OCI-LY1 (cell line): Measurements from ENCODE around the gene NOP53.

Experiments used
- H2AFZ ChIP-seq: fragments of 200-600 bp; sonication (generic), shearing (Covaris generic); 2 replicates; pipeline ENCODE4 v1.6.0; 2014; ENCODE audit warnings: antibody characterized with exemption, mild to moderate bottlenecking, low read length
- H3F3A ChIP-seq: fragments of 200-600 bp; sonication (generic), shearing (Covaris generic); 2 replicates; pipeline ENCODE4 v1.6.0; 2014; ENCODE audit warnings: mild to moderate bottlenecking, antibody characterized with exemption, low read length, moderate library complexity; ENCODE audit not compliant: insufficient read depth
- H3K27ac ChIP-seq: fragments of 200-600 bp; sonication (generic); 2 replicates; pipeline ENCODE4 v1.5.1; 2014; ENCODE audit warnings: low read length, mixed run types, mild to moderate bottlenecking, low read depth; ENCODE audit not compliant: poor library complexity, severe bottlenecking
- H3K27me3 ChIP-seq: fragments of 200-600 bp; sonication (generic); 2 replicates; pipeline ENCODE4 v1.6.0; 2014; ENCODE audit warnings: antibody characterized with exemption, mild to moderate bottlenecking, low read length, moderate library complexity; ENCODE audit not compliant: insufficient read depth
- H3K36me3 ChIP-seq: fragments of 200-600 bp; sonication (generic); 2 replicates; pipeline ENCODE4 v1.6.1; 2014; ENCODE audit warnings: mild to moderate bottlenecking, antibody characterized with exemption, low read length, moderate library complexity, mixed read lengths; ENCODE audit not compliant: insufficient read depth
- H3K4me1 ChIP-seq: fragments of 200-600 bp; sonication (generic); 2 replicates; pipeline ENCODE4 v1.5.1; 2014; ENCODE audit warnings: mild to moderate bottlenecking, low read length, moderate library complexity; ENCODE audit not compliant: insufficient read depth, severe bottlenecking
- H3K4me2 ChIP-seq: fragments of 200-600 bp; sonication (generic), shearing (Covaris generic); 2 replicates; pipeline ENCODE4 v1.6.1; 2014; ENCODE audit warnings: low read length
- H3K4me3 ChIP-seq: fragments of 200-600 bp; sonication (generic); 2 replicates; pipeline ENCODE4 v1.5.1; 2014; ENCODE audit warnings: low read length, low read depth, mild to moderate bottlenecking, mixed read lengths; ENCODE audit not compliant: poor library complexity, severe bottlenecking
- H3K79me2 ChIP-seq: fragments of 200-600 bp; shearing (Covaris generic); 2 replicates; pipeline ENCODE4 v1.6.1; 2016; ENCODE audit warnings: mixed run types, low read length, mixed read lengths; ENCODE audit not compliant: insufficient read depth
- H3K9ac ChIP-seq: fragments of 200-600 bp; sonication (generic), shearing (Covaris generic); 2 replicates; pipeline ENCODE4 v1.6.1; 2014; ENCODE audit warnings: mild to moderate bottlenecking, low read length, mixed read lengths
- H3K9me2 ChIP-seq: fragments of 200-600 bp; sonication (generic), shearing (Covaris generic); 2 replicates; pipeline ENCODE4 v1.6.1; 2014; ENCODE audit warnings: low read depth, mild to moderate bottlenecking, low read length, mixed read lengths
- H3K9me3 ChIP-seq: fragments of 200-600 bp; shearing (Covaris generic); 2 replicates; pipeline ENCODE4 v1.6.1; 2014; ENCODE audit warnings: low read length, mixed read lengths
- H4K20me1 ChIP-seq: fragments of 200-600 bp; sonication (generic), shearing (Covaris generic); 2 replicates; pipeline ENCODE4 v1.6.0; 2016; ENCODE audit warnings: mild to moderate bottlenecking, low read length; ENCODE audit not compliant: insufficient read depth
- EZH2 ChIP-seq: fragments of 200-600 bp; sonication (generic), shearing (Covaris generic); IDR thresholded peaks from 2 replicates; pipeline ENCODE4 v1.8.0; 2017; ENCODE audit warnings: borderline replicate concordance, mixed run types, mild to moderate bottlenecking, antibody characterized with exemption, low read length, moderate library complexity, mixed read lengths
- TF ChIP-seq, protein P1 (sequence below): fragments of 200-600 bp; sonication (generic), shearing (Covaris generic); IDR thresholded peaks from 2 replicates; pipeline ENCODE4 v1.5.1; 2017; ENCODE audit warnings: mild to moderate bottlenecking, antibody characterized with exemption, low read length, moderate library complexity, mixed read lengths

The NOP53 gene

DNA sequence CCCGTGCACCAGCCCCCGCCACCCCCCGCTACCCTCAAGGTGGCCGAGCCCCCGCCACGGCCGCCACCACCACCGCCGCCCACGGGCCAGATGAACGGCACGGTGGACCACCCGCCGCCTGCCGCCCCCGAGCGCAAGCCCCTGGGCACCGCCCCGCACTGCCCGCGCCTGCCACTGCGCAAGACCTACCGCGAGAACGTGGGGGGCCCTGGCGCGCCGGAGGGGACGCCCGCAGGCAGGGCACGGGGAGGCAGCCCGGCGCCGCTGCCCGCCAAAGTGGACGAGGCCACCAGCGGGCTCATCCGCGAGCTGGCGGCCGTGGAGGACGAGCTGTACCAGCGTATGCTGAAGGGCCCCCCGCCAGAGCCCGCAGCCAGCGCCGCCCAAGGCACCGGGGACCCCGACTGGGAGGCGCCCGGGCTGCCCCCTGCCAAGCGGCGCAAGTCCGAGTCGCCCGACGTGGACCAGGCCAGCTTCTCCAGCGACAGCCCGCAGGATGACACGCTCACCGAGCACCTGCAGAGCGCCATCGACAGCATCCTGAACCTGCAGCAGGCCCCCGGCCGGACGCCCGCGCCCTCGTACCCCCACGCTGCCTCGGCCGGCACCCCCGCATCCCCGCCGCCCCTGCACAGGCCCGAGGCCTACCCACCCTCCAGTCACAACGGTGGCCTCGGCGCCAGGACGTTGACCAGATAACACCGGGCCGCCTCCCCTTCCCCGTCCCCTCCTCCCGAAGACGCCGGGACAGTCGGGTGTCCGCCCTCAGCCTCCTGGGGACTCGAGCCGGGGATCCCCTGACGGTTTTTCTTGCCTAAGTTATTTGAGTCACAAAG is 43.4 kb upstream of the NOP53 start:
- no peak overlapping the region for H2AFZ ChIP-seq
- no peak overlapping the region for H3K27ac ChIP-seq
- H3K79me2 ChIP-seq = no peaks in the 10 kb centered on the region
- H3K36me3 ChIP-seq = peaks cover 19% of the 10 kb centered on the region
- no peaks in the 10 kb centered on the region for H3K9me2 ChIP-seq
- no peaks in the 10 kb centered on the region for H3F3A ChIP-seq
- peaks cover 17% of the 10 kb centered on the region for H3K4me1 ChIP-seq
- no peak overlapping the region for H3K9ac ChIP-seq
- H4K20me1 ChIP-seq = no peaks in the 10 kb centered on the region
- TF ChIP-seq, protein P1, sequence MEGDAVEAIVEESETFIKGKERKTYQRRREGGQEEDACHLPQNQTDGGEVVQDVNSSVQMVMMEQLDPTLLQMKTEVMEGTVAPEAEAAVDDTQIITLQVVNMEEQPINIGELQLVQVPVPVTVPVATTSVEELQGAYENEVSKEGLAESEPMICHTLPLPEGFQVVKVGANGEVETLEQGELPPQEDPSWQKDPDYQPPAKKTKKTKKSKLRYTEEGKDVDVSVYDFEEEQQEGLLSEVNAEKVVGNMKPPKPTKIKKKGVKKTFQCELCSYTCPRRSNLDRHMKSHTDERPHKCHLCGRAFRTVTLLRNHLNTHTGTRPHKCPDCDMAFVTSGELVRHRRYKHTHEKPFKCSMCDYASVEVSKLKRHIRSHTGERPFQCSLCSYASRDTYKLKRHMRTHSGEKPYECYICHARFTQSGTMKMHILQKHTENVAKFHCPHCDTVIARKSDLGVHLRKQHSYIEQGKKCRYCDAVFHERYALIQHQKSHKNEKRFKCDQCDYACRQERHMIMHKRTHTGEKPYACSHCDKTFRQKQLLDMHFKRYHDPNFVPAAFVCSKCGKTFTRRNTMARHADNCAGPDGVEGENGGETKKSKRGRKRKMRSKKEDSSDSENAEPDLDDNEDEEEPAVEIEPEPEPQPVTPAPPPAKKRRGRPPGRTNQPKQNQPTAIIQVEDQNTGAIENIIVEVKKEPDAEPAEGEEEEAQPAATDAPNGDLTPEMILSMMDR = no peak
- no peak for TF ChIP-seq EZH2
- H3K27me3 ChIP-seq = no peaks in the 10 kb centered on the region
- H3K4me2 ChIP-seq = no peak overlapping the region
- no peak overlapping the region for H3K4me3 ChIP-seq
- no peaks in the 10 kb centered on the region for H3K9me3 ChIP-seq

DNA sequence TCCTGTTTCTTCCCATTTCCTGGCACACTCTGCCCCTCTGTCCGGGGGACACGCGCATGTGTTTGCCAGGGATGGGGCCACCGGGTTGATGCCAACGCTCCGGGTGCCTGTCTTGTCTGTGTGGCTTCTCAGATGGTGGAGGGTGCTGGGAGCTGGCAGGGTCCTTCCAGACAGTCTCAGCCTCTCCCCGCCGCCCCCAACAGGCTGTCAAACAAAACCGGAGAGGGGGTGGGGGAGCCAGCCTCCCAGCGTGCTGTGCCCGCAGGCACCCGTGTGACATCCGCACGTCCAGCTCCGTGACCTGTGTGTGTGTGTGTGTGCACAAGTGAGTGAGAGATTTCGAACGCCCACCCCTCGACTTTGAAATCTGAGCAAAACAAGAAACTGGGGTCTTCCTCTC is 42.7 kb upstream of the NOP53 start:
- Histone ChIP-seq H3K9ac (no peak overlapping the region), H3K36me3 (peaks cover 19% of the 10 kb centered on the region), H3F3A (no peaks in the 10 kb centered on the region), H3K79me2 (no peaks in the 10 kb centered on the region), H3K4me2 (no peak overlapping the region), H3K4me1 (peaks cover 16% of the 10 kb centered on the region), H3K9me3 (no peaks in the 10 kb centered on the region), H4K20me1 (no peaks in the 10 kb centered on the region), H3K27ac (no peak overlapping the region), H3K27me3 (no peaks in the 10 kb centered on the region), H2AFZ (no peak overlapping the region), H3K9me2 (no peaks in the 10 kb centered on the region), H3K4me3 (no peak overlapping the region)
- no peak for TF ChIP-seq EZH2

DNA sequence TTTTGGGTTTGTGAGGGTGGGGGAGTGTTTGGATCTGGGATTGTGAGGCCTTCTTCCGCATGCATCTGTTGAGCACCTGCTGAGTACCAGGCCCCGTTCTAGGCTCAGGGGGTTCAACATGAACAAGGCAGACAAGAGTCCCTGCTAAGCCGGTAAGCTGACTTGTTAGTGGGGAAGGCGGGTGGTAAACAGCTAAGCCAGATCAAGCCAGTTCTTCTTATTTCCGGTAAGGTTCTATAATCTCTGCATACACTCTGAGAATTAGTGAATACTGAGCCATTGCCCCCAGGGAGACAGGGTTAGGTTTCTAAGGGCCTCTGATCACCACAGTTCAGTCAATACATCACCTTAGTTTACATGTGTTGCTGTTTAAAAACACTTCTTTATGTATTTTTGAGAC is 42.0 kb upstream of the NOP53 start:
- no peaks in the 10 kb centered on the region for H3K79me2 ChIP-seq
- no peak overlapping the region for H3K4me2 ChIP-seq
- H4K20me1 ChIP-seq = no peaks in the 10 kb centered on the region
- no peaks in the 10 kb centered on the region for H3K27me3 ChIP-seq
- H3K27ac ChIP-seq = no peak overlapping the region
- no peak overlapping the region for H3K9ac ChIP-seq
- H3K9me3 ChIP-seq = no peaks in the 10 kb centered on the region
- no peaks in the 10 kb centered on the region for H3K9me2 ChIP-seq
- TF ChIP-seq EZH2 = no peak
- TF ChIP-seq, protein P1 = no peak
- no peak overlapping the region for H3K4me3 ChIP-seq
- peaks cover 10% of the 10 kb centered on the region for H3K4me1 ChIP-seq
- peaks cover 19% of the 10 kb centered on the region for H3K36me3 ChIP-seq
- no peaks in the 10 kb centered on the region for H3F3A ChIP-seq
- no peak overlapping the region for H2AFZ ChIP-seq

DNA sequence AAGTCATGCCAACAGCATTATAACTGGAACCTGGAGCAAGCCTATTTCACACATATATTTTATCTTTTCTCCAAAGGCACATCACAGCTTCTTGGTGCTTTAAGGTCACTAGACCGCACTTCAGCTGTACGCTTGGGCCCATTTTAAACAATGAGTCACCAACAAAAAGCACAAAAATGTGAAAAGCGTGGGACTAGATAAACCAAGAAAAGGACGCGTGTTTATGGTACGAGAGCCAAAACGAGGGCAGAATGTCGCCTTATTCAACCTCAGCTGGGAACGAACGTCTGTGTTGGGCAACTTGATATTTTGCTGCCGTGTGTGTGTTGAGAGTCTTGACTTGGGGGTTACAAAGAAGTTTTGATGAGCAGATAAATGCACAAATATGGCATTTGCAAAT is 41.3 kb upstream of the NOP53 start:
- Histone ChIP-seq H3K9ac (no peak overlapping the region), H3K27me3 (no peaks in the 10 kb centered on the region), H3F3A (no peaks in the 10 kb centered on the region), H3K79me2 (no peaks in the 10 kb centered on the region), H3K4me3 (no peak overlapping the region), H3K36me3 (peaks cover 19% of the 10 kb centered on the region), H3K4me1 (peaks cover 3% of the 10 kb centered on the region), H3K9me2 (no peaks in the 10 kb centered on the region), H3K27ac (no peak overlapping the region), H3K9me3 (no peaks in the 10 kb centered on the region), H4K20me1 (no peaks in the 10 kb centered on the region), H3K4me2 (no peak overlapping the region), H2AFZ (no peak overlapping the region)
- no peak for TF ChIP-seq EZH2
- TF ChIP-seq, protein P1 = no peak
